Gastroesophageal sphincter (tissue), 4 donors: ENCODE results near the gene TTC21A. TPM values are rescaled to one million over a fixed set of nuclear protein-coding genes. Genes with fewer than 3 reads are reported as not detected.
A peak's percentile ranks its signal among the peaks of the same experiment; 100 is the strongest.

Experiments used
- ATAC-seq: fragments of 150-250 bp; one replicate; pipeline ENCODE4 v1.9.1; 2016; ENCODE audit warnings: mild to moderate bottlenecking, moderate library complexity
- H3K27ac ChIP-seq, 4 donors: fragments of 200-600 bp; sonication (generic) in 3 of 4; 1 replicate in 3 of 4; 2 replicates in 1 of 4; pipeline ENCODE4 v1.5.1; 2016 to 2019
- H3K27me3 ChIP-seq: fragments of 200-600 bp; sonication (generic); one replicate; pipeline ENCODE4 v1.5.1; 2019
- H3K36me3 ChIP-seq, 2 donors: fragments of 200-600 bp; sonication (generic); one replicate each; pipeline ENCODE4 v1.5.1; 2019; ENCODE audit warnings: control low read depth in 1 of 2
- H3K4me1 ChIP-seq, 3 donors: fragments of 200-600 bp; sonication (generic); 1 replicate in 2 of 3; 2 replicates in 1 of 3; pipeline ENCODE4 v1.5.1; 2016 to 2019; ENCODE audit warnings: control low read depth in 2 of 3
- H3K4me3 ChIP-seq, 2 donors: fragments of 200-600 bp; sonication (generic); one replicate each; pipeline ENCODE4 v1.5.1; 2019; ENCODE audit warnings: mild to moderate bottlenecking in 1 of 2, moderate library complexity in 1 of 2
- H3K9me3 ChIP-seq, 3 donors: fragments of 200-600 bp; sonication (generic); one replicate each; pipeline ENCODE4 v1.5.1; 2017 to 2019; ENCODE audit warnings: control low read depth in 2 of 3
- EP300 ChIP-seq: sonication (generic); formaldehyde crosslinking; IDR thresholded peaks from one replicate; pipeline ENCODE4 v1.6.1; 2017; ENCODE audit warnings: antibody characterized with exemption, mild to moderate bottlenecking
- POLR2A ChIP-seq, 2 donors: fragments of 450-650 bp; IDR thresholded peaks; one replicate each; pipeline ENCODE4 v1.6.1; 2017; ENCODE audit warnings: antibody characterized with exemption in 2 of 2, mild to moderate bottlenecking in 2 of 2, moderate library complexity in 1 of 2
- POLR2AphosphoS5 ChIP-seq: sonication (generic); formaldehyde crosslinking; IDR thresholded peaks from one replicate; pipeline ENCODE4 v1.6.1; 2017; ENCODE audit warnings: antibody characterized with exemption
- WGBS, 2 donors: methylation state at CpG; one replicate each; pipeline ENCODE4 v1.1.5; 2018; ENCODE audit warnings: low coverage in 1 of 2; 5-methylcytosine and 5-hydroxymethylcytosine counted together
- total RNA-seq, 4 donors: library from RNA; depleted of rRNA; stranded (reverse); fragments of >200 nt; gene quantifications; one replicate each; pipeline ENCODE4 v1.1.0, GENCODE V29; 2016
- TF ChIP-seq, protein P1 (sequence below), 4 experiments: fragments of 200-600 bp in 2 of 4; fragments of 450-650 bp in 2 of 4; sonication (generic) in 1 of 4; IDR thresholded peaks; one replicate each; pipeline ENCODE4 v1.5.1; 2017 to 2019; ENCODE audit warnings: antibody characterized with exemption in 4 of 4, mild to moderate bottlenecking in 2 of 4, moderate library complexity in 2 of 4

The TTC21A gene
- total RNA-seq, 4 donors from 2014 or later: 0.54 to 8.5 (median 5.0) TPM

DNA sequence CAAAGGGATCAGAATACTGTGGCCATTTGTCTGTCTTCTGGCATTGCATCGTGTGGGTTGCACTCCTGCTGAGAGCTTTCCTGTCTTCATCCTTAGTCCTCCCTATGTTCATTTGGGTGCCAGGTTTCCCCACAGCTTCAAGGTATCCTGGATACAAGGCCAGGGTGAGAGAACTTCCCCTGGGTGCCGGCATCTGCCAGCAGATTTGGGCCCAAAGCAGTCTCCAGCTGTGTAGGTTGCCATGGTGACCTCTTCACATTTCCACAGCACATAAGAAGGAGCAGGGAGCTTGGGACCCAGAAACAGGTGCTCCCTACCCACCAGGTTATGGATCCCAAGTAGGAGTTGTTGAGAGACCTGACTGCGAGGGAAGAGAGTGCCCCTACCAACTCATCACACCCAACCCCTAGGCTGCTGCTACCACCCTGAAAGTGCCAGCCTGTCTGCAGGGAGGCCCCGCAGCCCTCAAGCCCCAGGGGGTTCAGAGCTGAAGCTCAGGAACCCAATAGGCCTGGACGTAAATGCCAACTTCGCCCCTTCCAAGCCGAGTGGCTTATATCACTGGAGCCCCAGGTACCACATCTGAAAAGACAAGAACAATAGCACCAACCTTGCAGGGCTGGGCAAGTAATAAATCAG lies 19.9 kb downstream of the TTC21A start:
- no peaks in the 10 kb centered on the region for H3K9me3 ChIP-seq
- ATAC-seq: no peak
- WGBS, 2 donors: 60 to 100% methylated on average over 1 of the region's 7 CpGs
- peaks cover 0 to 13% of the 10 kb centered on the region in 2 donors for H3K36me3 ChIP-seq
- no peak overlapping the region for H3K4me3 ChIP-seq
- no peak for TF ChIP-seq POLR2AphosphoS5
- no peak for TF ChIP-seq POLR2A (IDR thresholded peaks at IDR 0.05)
- no peak for TF ChIP-seq EP300
- TF ChIP-seq, protein P1, sequence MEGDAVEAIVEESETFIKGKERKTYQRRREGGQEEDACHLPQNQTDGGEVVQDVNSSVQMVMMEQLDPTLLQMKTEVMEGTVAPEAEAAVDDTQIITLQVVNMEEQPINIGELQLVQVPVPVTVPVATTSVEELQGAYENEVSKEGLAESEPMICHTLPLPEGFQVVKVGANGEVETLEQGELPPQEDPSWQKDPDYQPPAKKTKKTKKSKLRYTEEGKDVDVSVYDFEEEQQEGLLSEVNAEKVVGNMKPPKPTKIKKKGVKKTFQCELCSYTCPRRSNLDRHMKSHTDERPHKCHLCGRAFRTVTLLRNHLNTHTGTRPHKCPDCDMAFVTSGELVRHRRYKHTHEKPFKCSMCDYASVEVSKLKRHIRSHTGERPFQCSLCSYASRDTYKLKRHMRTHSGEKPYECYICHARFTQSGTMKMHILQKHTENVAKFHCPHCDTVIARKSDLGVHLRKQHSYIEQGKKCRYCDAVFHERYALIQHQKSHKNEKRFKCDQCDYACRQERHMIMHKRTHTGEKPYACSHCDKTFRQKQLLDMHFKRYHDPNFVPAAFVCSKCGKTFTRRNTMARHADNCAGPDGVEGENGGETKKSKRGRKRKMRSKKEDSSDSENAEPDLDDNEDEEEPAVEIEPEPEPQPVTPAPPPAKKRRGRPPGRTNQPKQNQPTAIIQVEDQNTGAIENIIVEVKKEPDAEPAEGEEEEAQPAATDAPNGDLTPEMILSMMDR (IDR thresholded peaks at IDR 0.05): no peak
- peak overlapping the region in 1 of 4 donors; percentile 5 for H3K27ac ChIP-seq
- H3K27me3 ChIP-seq: no peaks in the 10 kb centered on the region
- peaks cover 0 to 4% (median 0%) of the 10 kb centered on the region in 3 donors for H3K4me1 ChIP-seq

GRCh38 chr3:39127908-39128304 lies 20.4 kb downstream of the TTC21A start:
- 63 to 67% methylated on average over 1 of the region's 1 CpG for WGBS, 2 donors
- peaks cover 0 to 15% of the 10 kb centered on the region in 2 donors for H3K36me3 ChIP-seq
- no peaks in the 10 kb centered on the region for H3K9me3 ChIP-seq
- H3K27ac ChIP-seq: no peak overlapping the region
- H3K4me3 ChIP-seq: no peak overlapping the region
- H3K4me1 ChIP-seq: peaks cover 0 to 4% (median 0%) of the 10 kb centered on the region in 3 donors
- no peaks in the 10 kb centered on the region for H3K27me3 ChIP-seq
- TF ChIP-seq EP300 (no peak), POLR2AphosphoS5 (no peak), POLR2A (IDR thresholded peaks at IDR 0.05) (no peak)
- TF ChIP-seq, protein P1 (IDR thresholded peaks at IDR 0.05): no peak
- ATAC-seq: no peak

DNA sequence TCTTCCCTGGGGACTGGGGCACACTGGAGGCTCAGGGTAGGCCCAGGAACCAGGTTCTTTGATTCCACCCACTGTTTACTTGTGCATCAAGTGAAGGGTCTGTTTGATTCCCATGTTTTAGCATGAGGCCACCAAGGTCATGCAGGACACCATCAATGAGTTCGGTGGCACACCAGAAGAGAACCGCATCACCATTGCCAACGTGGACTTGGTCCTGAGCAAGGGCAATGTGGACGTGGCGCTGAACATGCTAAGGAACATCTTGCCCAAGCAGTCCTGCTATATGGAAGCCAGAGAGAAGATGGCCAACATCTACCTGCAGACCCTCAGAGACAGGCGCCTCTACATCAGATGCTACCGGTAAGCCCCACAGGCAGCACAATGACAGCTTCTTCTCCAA lies 21.5 kb downstream of the TTC21A start:
- Histone ChIP-seq H3K27ac (no peak overlapping the region), H3K36me3 (peaks cover 0 to 26% of the 10 kb centered on the region in 2 donors), H3K4me3 (no peak overlapping the region), H3K27me3 (no peaks in the 10 kb centered on the region), H3K9me3 (no peaks in the 10 kb centered on the region), H3K4me1 (peaks cover 0 to 4% (median 0%) of the 10 kb centered on the region in 3 donors)
- TF ChIP-seq POLR2A (IDR thresholded peaks at IDR 0.05): no peak
- ATAC-seq: no peak
- WGBS, 2 donors: 67% methylated on average over 1 of the region's 7 CpGs; no CpG with 5 or more reads in 1 of the 2 donors

DNA sequence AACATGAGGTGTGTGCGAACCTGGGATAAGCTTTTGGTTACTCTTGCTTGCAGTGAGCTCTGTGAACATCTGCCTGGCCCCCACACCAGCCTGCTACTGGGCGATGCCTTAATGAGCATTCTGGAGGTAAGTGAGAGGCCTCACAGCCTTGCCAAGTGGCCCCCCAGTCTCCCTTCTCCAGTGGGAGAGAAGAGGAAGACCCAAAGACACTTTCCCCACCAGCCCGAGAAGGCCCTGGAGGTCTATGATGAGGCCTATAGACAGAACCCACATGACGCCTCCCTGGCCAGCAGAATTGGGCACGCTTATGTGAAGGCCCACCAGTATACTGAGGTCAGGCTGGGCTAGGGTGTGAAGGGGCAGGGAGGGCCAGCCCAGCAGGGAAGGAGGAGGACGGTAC lies 22.5 kb downstream of the TTC21A start:
- no peaks in the 10 kb centered on the region for H3K9me3 ChIP-seq
- ATAC-seq: no peak
- TF ChIP-seq POLR2AphosphoS5 (no peak), POLR2A (IDR thresholded peaks at IDR 0.05) (no peak), EP300 (no peak)
- TF ChIP-seq, protein P1 (IDR thresholded peaks at IDR 0.05): no peak
- peaks cover 0 to 4% (median 0%) of the 10 kb centered on the region in 3 donors for H3K4me1 ChIP-seq
- no peaks in the 10 kb centered on the region for H3K27me3 ChIP-seq
- WGBS, 2 donors: 94 to 100% methylated on average over 2 to 5 of the region's 6 CpGs
- peaks cover 0 to 33% of the 10 kb centered on the region in 2 donors for H3K36me3 ChIP-seq
- no peak overlapping the region for H3K27ac ChIP-seq
- no peak overlapping the region for H3K4me3 ChIP-seq

DNA sequence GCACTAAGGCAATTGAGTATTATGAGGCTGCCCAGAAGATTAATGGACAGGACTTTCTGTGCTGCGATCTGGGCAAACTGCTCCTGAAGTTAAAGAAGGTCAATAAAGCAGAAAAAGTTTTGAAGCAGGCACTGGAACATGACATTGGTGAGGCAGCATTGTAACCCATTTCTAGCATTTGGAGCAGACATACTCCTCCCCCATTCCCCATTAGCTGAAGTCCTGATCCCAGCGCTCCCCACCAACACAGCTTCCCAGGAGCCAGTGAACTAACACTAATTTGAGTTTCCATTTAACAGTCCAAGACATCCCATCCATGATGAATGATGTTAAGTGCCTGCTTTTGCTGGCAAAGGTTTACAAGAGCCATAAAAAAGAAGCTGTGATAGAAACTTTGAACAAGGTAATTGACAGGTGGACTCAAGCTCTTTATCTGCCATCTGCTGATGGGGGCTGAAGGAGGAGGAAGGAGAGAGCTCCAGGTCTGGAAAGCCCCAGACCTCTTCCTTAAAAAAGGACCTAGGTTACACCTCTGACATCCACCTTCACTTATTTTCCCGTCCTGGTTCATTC lies 23.3 kb downstream of the TTC21A start:
- Histone ChIP-seq H3K4me1 (peaks cover 0 to 4% (median 0%) of the 10 kb centered on the region in 3 donors), H3K9me3 (no peaks in the 10 kb centered on the region), H3K4me3 (no peak overlapping the region), H3K27ac (no peak overlapping the region), H3K36me3 (peaks cover 0 to 33% of the 10 kb centered on the region in 2 donors), H3K27me3 (no peaks in the 10 kb centered on the region)
- ATAC-seq: no peak
- TF ChIP-seq POLR2A (IDR thresholded peaks at IDR 0.05) (no peak), EP300 (no peak), POLR2AphosphoS5 (no peak)
- TF ChIP-seq, protein P1 (IDR thresholded peaks at IDR 0.05): no peak
- 70 to 83% methylated on average over 3 of the region's 3 CpGs for WGBS, 2 donors
